ENCODE measurements around the gene IGFBPL1. TPM values are rescaled to one million over a fixed set of nuclear protein-coding genes. Genes with fewer than 3 reads are reported as not detected.

Gene IGFBPL1
- total RNA-seq, 1 experiment from 2014 or later = 13.7 TPM

DNA sequence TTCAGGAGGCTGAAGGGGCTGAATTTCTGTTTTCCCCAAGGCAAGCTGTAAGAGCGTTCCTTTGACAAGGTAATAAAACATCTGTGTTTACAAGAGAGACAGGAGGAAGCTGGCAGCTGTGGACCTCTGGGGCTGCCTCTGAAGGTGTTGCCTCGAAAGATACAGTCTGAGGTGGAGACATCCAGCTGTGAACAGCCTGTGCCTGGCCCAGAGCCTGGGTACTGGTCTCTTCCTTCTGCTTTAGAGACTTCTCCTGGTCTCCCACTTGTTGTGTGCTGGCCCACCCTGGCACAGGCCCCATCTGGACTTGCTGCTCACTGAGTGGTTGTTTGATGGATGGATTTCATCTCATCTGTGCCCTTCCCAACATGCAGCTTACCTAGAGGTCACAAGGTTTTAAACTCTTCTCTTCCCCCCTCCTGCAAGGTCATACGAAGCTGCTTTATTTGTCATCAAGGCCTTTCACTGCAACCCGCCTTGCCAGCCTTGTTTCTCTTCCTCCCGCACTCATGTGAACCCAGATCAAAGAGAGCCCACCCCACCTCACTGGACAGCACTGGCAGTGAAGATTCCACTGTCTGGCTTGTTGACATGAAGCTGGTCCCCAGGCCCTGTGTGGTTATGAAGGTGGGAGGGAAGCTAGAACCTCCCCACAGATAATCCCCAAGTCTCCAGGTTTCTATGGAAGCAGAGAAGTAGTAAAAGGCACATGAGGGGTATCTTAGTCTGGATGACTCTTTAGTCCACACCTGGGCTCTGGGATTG is 66.7 kb downstream of the IGFBPL1 start:
- Histone ChIP-seq H3K4me3 (ENCODE audit: low read depth in 2 of 2, low read length in 2 of 2) (no peak overlapping the region), H3K4me1 (ENCODE audit: control insufficient read depth, insufficient read depth, low read length) (no peaks in the 10 kb centered on the region), H3K27ac (ENCODE audit: low read length) (no peak overlapping the region), H3K36me3 (ENCODE audit: control insufficient read depth, insufficient read depth, low read length) (no peaks in the 10 kb centered on the region), H3K9me3 (ENCODE audit: control insufficient read depth, insufficient read depth, low read depth, low read length) (no peaks in the 10 kb centered on the region), H3K27me3 (ENCODE audit: control insufficient read depth, insufficient read depth, low read length) (no peaks in the 10 kb centered on the region)
- no TSS peak for BruUV-seq (replicated peaks)
- ATAC-seq = no peak
- POLR2A ChIA-PET = no interaction called here
- in situ Hi-C loops (cut with HindIII; ENCODE audit: low pct_unique_long_range_greater_than_20kb, low sequenced_read_pairs) = no loop called here
- CTCF ChIA-PET = no interaction called here
- TF ChIP-seq, protein P1, sequence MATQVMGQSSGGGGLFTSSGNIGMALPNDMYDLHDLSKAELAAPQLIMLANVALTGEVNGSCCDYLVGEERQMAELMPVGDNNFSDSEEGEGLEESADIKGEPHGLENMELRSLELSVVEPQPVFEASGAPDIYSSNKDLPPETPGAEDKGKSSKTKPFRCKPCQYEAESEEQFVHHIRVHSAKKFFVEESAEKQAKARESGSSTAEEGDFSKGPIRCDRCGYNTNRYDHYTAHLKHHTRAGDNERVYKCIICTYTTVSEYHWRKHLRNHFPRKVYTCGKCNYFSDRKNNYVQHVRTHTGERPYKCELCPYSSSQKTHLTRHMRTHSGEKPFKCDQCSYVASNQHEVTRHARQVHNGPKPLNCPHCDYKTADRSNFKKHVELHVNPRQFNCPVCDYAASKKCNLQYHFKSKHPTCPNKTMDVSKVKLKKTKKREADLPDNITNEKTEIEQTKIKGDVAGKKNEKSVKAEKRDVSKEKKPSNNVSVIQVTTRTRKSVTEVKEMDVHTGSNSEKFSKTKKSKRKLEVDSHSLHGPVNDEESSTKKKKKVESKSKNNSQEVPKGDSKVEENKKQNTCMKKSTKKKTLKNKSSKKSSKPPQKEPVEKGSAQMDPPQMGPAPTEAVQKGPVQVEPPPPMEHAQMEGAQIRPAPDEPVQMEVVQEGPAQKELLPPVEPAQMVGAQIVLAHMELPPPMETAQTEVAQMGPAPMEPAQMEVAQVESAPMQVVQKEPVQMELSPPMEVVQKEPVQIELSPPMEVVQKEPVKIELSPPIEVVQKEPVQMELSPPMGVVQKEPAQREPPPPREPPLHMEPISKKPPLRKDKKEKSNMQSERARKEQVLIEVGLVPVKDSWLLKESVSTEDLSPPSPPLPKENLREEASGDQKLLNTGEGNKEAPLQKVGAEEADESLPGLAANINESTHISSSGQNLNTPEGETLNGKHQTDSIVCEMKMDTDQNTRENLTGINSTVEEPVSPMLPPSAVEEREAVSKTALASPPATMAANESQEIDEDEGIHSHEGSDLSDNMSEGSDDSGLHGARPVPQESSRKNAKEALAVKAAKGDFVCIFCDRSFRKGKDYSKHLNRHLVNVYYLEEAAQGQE (IDR thresholded peaks at IDR 0.05; ENCODE audit: insufficient read depth in 1 of 2, low read depth in 2 of 2, low read length in 1 of 2) = no peak
- no peak for TF ChIP-seq TCF7L2 (IDR thresholded peaks at IDR 0.05; ENCODE audit: low read depth, low read length)
- TF ChIP-seq, protein P2, sequence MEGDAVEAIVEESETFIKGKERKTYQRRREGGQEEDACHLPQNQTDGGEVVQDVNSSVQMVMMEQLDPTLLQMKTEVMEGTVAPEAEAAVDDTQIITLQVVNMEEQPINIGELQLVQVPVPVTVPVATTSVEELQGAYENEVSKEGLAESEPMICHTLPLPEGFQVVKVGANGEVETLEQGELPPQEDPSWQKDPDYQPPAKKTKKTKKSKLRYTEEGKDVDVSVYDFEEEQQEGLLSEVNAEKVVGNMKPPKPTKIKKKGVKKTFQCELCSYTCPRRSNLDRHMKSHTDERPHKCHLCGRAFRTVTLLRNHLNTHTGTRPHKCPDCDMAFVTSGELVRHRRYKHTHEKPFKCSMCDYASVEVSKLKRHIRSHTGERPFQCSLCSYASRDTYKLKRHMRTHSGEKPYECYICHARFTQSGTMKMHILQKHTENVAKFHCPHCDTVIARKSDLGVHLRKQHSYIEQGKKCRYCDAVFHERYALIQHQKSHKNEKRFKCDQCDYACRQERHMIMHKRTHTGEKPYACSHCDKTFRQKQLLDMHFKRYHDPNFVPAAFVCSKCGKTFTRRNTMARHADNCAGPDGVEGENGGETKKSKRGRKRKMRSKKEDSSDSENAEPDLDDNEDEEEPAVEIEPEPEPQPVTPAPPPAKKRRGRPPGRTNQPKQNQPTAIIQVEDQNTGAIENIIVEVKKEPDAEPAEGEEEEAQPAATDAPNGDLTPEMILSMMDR (IDR thresholded peaks at IDR 0.05) = no peak
- no peak for DNase-seq (ENCODE audit: low read depth, low spot score)
- intact Hi-C loops (cut with micrococcal nuclease; ENCODE audit: unreplicated experiment) = loop anchor here (10.0 kb wide), 1 partner anchor 263 kb away; no protein-coding TSS in a partner anchor

GRCh38 chr9:38356851-38357250 is 67.4 kb downstream of the IGFBPL1 start:
- ChIA-PET CTCF (no interaction called here), POLR2A (interaction anchor here (0.6 kb wide), 1 partner anchor 423 kb away, joined by 3 read pairs; no protein-coding TSS in a partner anchor)
- no peak for ATAC-seq
- intact Hi-C loops (cut with micrococcal nuclease; ENCODE audit: unreplicated experiment) = loop anchor here (10.0 kb wide), 1 partner anchor 262 kb away; no protein-coding TSS in a partner anchor
- H3K4me3 ChIP-seq (ENCODE audit: low read depth in 2 of 2, low read length in 2 of 2) = no peak overlapping the region
- TF ChIP-seq, protein P1 (IDR thresholded peaks at IDR 0.05; ENCODE audit: insufficient read depth in 1 of 2, low read depth in 2 of 2, low read length in 1 of 2) = no peak
- TF ChIP-seq SIN3A (IDR thresholded peaks at IDR 0.05; ENCODE audit: borderline replicate concordance, insufficient read depth, low read depth, low read length) = no peak
- TF ChIP-seq, protein P2 (IDR thresholded peaks at IDR 0.05) = no peak
- TF ChIP-seq TCF7L2 (IDR thresholded peaks at IDR 0.05; ENCODE audit: low read depth, low read length) = no peak
- TF ChIP-seq POLR2AphosphoS5 (IDR thresholded peaks at IDR 0.05; ENCODE audit: low read depth, low read length) = no peak
- in situ Hi-C loops (cut with HindIII; ENCODE audit: low pct_unique_long_range_greater_than_20kb, low sequenced_read_pairs) = no loop called here
- H3K27me3 ChIP-seq (ENCODE audit: control insufficient read depth, insufficient read depth, low read length) = no peaks in the 10 kb centered on the region
- no peaks in the 10 kb centered on the region for H3K9me3 ChIP-seq (ENCODE audit: control insufficient read depth, insufficient read depth, low read depth, low read length)
- no peak overlapping the region for H3K27ac ChIP-seq (ENCODE audit: low read length)
- no peak for DNase-seq (ENCODE audit: low read depth, low spot score)
- no peaks in the 10 kb centered on the region for H3K4me1 ChIP-seq (ENCODE audit: control insufficient read depth, insufficient read depth, low read length)
- no peaks in the 10 kb centered on the region for H3K36me3 ChIP-seq (ENCODE audit: control insufficient read depth, insufficient read depth, low read length)
- BruUV-seq (replicated peaks) = no TSS peak

Data from Panc1 (cell line).